ENCODE results near the gene ITGA11.

ITGA11 gene

DNA sequence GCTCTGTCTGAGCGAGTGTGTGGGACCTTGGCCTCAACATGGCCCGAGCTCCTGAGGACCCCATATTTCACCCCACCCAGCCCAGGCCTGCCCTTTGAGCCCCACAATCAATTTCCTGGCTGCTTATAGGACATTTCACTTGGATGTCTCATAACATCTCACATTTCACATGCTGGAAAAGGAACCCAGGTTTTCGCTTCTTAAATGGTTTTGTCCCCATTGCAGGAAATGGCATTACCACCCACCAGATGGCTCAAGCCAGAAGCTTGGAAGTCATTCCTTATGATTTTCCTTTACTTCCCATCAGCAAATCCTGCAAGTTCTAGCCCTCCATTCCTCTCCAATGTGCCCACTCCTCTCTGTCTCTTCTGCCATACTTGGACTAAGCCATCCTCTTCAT is 14.9 kb downstream of the ITGA11 start:
- no peak overlapping the region for H3K27ac ChIP-seq
- no peaks in the 10 kb centered on the region for H3K36me3 ChIP-seq
- intact Hi-C loops (cut with DNase I; ENCODE audit: low total_unique reads): loop anchor here (5.0 kb wide), 1 partner anchor 60 kb away; no protein-coding TSS in a partner anchor
- TF ChIP-seq, protein P1, sequence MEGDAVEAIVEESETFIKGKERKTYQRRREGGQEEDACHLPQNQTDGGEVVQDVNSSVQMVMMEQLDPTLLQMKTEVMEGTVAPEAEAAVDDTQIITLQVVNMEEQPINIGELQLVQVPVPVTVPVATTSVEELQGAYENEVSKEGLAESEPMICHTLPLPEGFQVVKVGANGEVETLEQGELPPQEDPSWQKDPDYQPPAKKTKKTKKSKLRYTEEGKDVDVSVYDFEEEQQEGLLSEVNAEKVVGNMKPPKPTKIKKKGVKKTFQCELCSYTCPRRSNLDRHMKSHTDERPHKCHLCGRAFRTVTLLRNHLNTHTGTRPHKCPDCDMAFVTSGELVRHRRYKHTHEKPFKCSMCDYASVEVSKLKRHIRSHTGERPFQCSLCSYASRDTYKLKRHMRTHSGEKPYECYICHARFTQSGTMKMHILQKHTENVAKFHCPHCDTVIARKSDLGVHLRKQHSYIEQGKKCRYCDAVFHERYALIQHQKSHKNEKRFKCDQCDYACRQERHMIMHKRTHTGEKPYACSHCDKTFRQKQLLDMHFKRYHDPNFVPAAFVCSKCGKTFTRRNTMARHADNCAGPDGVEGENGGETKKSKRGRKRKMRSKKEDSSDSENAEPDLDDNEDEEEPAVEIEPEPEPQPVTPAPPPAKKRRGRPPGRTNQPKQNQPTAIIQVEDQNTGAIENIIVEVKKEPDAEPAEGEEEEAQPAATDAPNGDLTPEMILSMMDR (IDR thresholded peaks at IDR 0.05): no peak
- no peaks in the 10 kb centered on the region for H3K27me3 ChIP-seq
- no peak overlapping the region for H3K4me3 ChIP-seq
- DNase-seq: peak in 1 of 2 donors; percentile 12
- H3K9me3 ChIP-seq: no peaks in the 10 kb centered on the region
- peaks cover 0 to 79% (median 33%) of the 10 kb centered on the region in 4 donors for H3K4me1 ChIP-seq

DNA sequence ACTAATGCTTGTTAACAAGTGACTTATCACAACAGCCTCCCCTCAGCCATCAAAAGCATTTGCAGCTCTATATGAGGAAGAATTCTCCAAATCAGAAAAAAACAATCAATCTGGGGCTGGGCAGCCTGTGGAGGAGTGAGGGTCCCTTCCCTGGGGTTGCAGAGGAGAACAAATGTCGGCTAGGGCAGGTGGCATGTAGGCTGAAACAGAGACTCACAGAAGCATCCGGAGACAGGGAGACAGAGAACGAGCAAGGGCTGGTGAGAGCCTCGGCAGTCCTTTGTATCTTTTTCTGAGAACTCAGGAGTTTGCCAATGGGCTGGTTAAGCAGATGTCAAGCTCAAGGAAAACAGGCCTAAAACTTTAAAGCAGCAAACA is 15.8 kb downstream of the ITGA11 start:
- Histone ChIP-seq H3K36me3 (no peaks in the 10 kb centered on the region), H3K9me3 (no peaks in the 10 kb centered on the region), H3K4me1 (peaks cover 0 to 70% (median 27%) of the 10 kb centered on the region in 4 donors), H3K27ac (no peak overlapping the region), H3K4me3 (no peak overlapping the region), H3K27me3 (no peaks in the 10 kb centered on the region)
- TF ChIP-seq, protein P1 (IDR thresholded peaks at IDR 0.05): no peak
- DNase-seq: peak in 1 of 2 donors; percentile 13
- intact Hi-C loops (cut with DNase I; ENCODE audit: low total_unique reads): loop anchor here (5.0 kb wide), 1 partner anchor 61 kb away; no protein-coding TSS in a partner anchor

DNA sequence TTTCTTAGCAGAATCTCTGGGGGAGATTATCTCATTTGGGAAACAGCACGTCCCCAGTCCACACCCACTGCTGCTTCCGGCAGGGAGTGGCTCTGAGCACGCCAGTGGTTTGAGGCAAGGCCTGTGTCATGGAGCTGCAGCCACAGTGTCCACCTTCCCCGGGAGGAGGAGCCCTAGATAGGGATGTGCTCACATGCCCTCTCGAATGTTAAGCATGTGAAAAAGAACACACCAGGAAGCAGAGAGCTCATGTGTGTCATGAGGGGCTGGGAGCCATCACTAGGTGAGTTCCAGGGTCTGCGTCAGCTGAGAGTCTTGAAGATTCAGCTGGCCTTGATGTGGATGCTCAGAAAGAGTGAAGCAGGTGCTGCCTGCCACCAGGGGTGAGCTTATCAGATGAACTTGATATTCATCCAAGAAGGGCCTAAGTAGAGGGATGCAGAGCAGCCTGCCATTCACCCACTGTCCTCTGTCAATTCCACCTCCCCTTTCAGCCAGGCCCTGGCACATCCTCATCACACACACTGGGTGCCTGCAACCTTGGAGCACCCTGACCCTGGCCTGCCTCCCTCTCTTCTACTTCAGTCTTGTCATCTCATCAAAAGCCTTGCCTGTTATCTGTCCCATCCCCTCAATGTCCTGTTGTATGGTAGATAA is 16.3 kb downstream of the ITGA11 start:
- no peaks in the 10 kb centered on the region for H3K9me3 ChIP-seq
- H3K4me3 ChIP-seq: no peak overlapping the region
- DNase-seq: peak; percentile 64 to 70
- intact Hi-C loops (cut with DNase I; ENCODE audit: low total_unique reads): loop anchor here (5.0 kb wide), 1 partner anchor 62 kb away; no protein-coding TSS in a partner anchor
- H3K36me3 ChIP-seq: no peaks in the 10 kb centered on the region
- peaks cover 0 to 71% (median 26%) of the 10 kb centered on the region in 4 donors for H3K4me1 ChIP-seq
- H3K27me3 ChIP-seq: no peaks in the 10 kb centered on the region
- TF ChIP-seq, protein P1 (IDR thresholded peaks at IDR 0.05): no peak
- no peak overlapping the region for H3K27ac ChIP-seq

DNA sequence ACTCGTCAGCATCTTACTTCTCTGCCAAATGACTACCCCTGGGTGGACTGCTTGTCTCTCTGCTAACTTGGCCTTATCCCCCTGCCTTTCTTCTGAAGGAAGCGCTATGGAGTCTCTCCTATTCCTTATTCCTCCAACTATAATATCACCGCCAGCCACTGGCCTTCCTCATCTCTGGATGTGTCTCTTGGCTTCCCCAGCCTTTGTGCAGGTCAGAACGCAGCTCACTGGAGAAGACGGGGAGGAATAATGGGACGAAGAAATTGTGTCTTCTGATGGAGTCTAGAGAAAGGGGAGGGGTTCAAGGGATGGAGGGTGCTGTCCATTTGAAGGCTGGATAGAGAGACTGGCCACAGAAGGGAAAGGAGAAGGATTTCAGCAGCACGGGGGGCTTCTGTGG is 16.9 kb downstream of the ITGA11 start:
- DNase-seq: no peak
- no peak overlapping the region for H3K4me3 ChIP-seq
- H3K4me1 ChIP-seq: peaks cover 0 to 66% (median 22%) of the 10 kb centered on the region in 4 donors
- TF ChIP-seq, protein P1 (IDR thresholded peaks at IDR 0.05): no peak
- no peaks in the 10 kb centered on the region for H3K27me3 ChIP-seq
- H3K9me3 ChIP-seq: no peaks in the 10 kb centered on the region
- no peak overlapping the region for H3K27ac ChIP-seq
- no peaks in the 10 kb centered on the region for H3K36me3 ChIP-seq
- intact Hi-C loops (cut with DNase I; ENCODE audit: low total_unique reads): loop anchor here (5.0 kb wide), 1 partner anchor 62 kb away; no protein-coding TSS in a partner anchor

DNA sequence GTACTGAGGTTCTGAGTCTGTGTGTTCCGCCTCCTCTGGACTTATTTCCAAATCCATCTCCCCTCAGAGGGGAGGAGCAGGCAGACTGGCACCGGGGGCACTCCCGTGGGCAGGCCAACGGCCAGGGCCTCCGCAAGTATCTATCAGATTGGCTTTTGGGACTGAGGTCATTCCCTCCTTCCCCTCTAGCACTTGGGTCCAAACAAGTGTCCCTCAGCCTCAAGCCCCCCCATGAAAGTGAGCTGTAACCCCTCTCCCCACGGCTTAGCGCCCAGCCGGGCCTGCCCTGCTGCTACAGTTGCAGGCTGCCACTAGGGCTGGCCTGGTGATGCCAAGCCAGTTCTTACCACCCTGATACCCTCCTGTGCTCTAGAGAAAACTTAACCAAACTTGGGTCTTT is 17.4 kb downstream of the ITGA11 start:
- no peaks in the 10 kb centered on the region for H3K27me3 ChIP-seq
- TF ChIP-seq, protein P1 (IDR thresholded peaks at IDR 0.05): no peak
- DNase-seq: peak in 1 of 2 donors; percentile 60
- no peak overlapping the region for H3K4me3 ChIP-seq
- intact Hi-C loops (cut with DNase I; ENCODE audit: low total_unique reads): no loop called here
- H3K36me3 ChIP-seq: no peaks in the 10 kb centered on the region
- H3K27ac ChIP-seq: no peak overlapping the region
- peaks cover 0 to 61% (median 18%) of the 10 kb centered on the region in 4 donors for H3K4me1 ChIP-seq
- H3K9me3 ChIP-seq: no peaks in the 10 kb centered on the region

Data from tibial artery (tissue), 4 donors.